SJCRH30 (cell line): ENCODE data around the gene IL13RA2. TPM values are rescaled to one million over a fixed set of nuclear protein-coding genes. Genes with fewer than 3 reads are reported as not detected.

Experiments used
- DNase-seq, 2 experiments: peaks; one replicate each; pipeline ENCODE4 v3.0.0-alpha.2; 2015 to 2020
- H3K27ac ChIP-seq: fragments of 250-450 bp; sonication (Bioruptor Pico); 2 replicates; pipeline ENCODE4 v1.5.1; 2020; ENCODE audit warnings: mild to moderate bottlenecking, moderate library complexity
- H3K27me3 ChIP-seq: fragments of 250-450 bp; sonication (Bioruptor Pico); 2 replicates; pipeline ENCODE4 v1.5.1; 2020; ENCODE audit warnings: mild to moderate bottlenecking, moderate library complexity
- H3K36me3 ChIP-seq: fragments of 250-450 bp; sonication (Bioruptor Pico); 2 replicates; pipeline ENCODE4 v1.5.1; 2020; ENCODE audit warnings: mild to moderate bottlenecking, moderate library complexity
- H3K4me1 ChIP-seq: fragments of 250-450 bp; sonication (Bioruptor Pico); 2 replicates; pipeline ENCODE4 v1.5.1; 2020; ENCODE audit warnings: mild to moderate bottlenecking, moderate library complexity
- H3K4me3 ChIP-seq: fragments of 250-450 bp; sonication (Bioruptor Pico); 2 replicates; pipeline ENCODE4 v1.5.1; 2020; ENCODE audit warnings: mild to moderate bottlenecking, moderate library complexity
- H3K9me3 ChIP-seq: fragments of 250-450 bp; sonication (Bioruptor Pico); replicated peaks from 2 replicates; pipeline ENCODE4 v1.5.1; 2020; ENCODE audit warnings: mild to moderate bottlenecking, moderate library complexity
- total RNA-seq: library from RNA; depleted of rRNA; stranded (reverse); fragments of >200 nt; shearing (Covaris generic); gene quantifications from 2 replicates; pipeline ENCODE4 v1.2.3, GENCODE V29; 2014; rRNA removed

The IL13RA2 gene
- not detected in 2 replicates for total RNA-seq

- Histone ChIP-seq H3K4me3 (no peak within 1 kb of the TSS), H3K36me3 (no peaks in the 10 kb centered on the region), H3K9me3 (no peaks in the 10 kb centered on the region), H3K4me1 (no peaks in the 10 kb centered on the region), H3K27ac (no peak within 1 kb of the TSS), H3K27me3 (no peaks in the 10 kb centered on the region; the same call in 1 of the 2 replicates)
- peak in 1 of 2 experiments; percentile 3 for DNase-seq
Observed at GRCh38 chrX:115017455-115017854, at the start of gene IL13RA2. IL13RA2 (minus strand) TSS chrX:115017616; CDS start chrX:115017269, 347 bp downstream.

GRCh38 chrX:115065304-115065703 is 47.9 kb upstream of the IL13RA2 start:
- Histone ChIP-seq H3K27me3 (no peaks in the 10 kb centered on the region), H3K4me3 (no peak overlapping the region), H3K27ac (no peak overlapping the region), H3K9me3 (no peaks in the 10 kb centered on the region; the same call in 1 of the 2 replicates), H3K4me1 (no peaks in the 10 kb centered on the region), H3K36me3 (no peaks in the 10 kb centered on the region)
- no peak for DNase-seq

- DNase-seq, result no peak
- Histone ChIP-seq H3K4me1 (no peaks in the 10 kb centered on the region), H3K27ac (no peak overlapping the region), H3K27me3 (no peaks in the 10 kb centered on the region), H3K9me3 (no peaks in the 10 kb centered on the region; the same call in 1 of the 2 replicates), H3K36me3 (no peaks in the 10 kb centered on the region), H3K4me3 (no peak overlapping the region)
Observed at GRCh38 chrX:115060013-115060412, 42.6 kb upstream of the IL13RA2 start.

- H3K9me3 ChIP-seq, result no peaks in the 10 kb centered on the region; the same call in 1 of the 2 replicates
- no peaks in the 10 kb centered on the region for H3K4me1 ChIP-seq
- DNase-seq, result peak in 1 of 2 experiments; percentile 13
- no peaks in the 10 kb centered on the region for H3K27me3 ChIP-seq
- H3K27ac ChIP-seq, result no peak overlapping the region
- H3K36me3 ChIP-seq, result no peaks in the 10 kb centered on the region
- no peak overlapping the region for H3K4me3 ChIP-seq
Observed at GRCh38 chrX:115058276-115058675, 40.9 kb upstream of the IL13RA2 start.

- Histone ChIP-seq H3K27me3 (no peaks in the 10 kb centered on the region), H3K9me3 (no peaks in the 10 kb centered on the region), H3K4me3 (no peak overlapping the region), H3K36me3 (no peaks in the 10 kb centered on the region), H3K4me1 (no peaks in the 10 kb centered on the region), H3K27ac (no peak overlapping the region)
- no peak for DNase-seq
Observed at GRCh38 chrX:115054876-115055275, 37.5 kb upstream of the IL13RA2 start.

GRCh38 chrX:115053223-115053622 is 35.8 kb upstream of the IL13RA2 start:
- no peak overlapping the region for H3K4me3 ChIP-seq
- DNase-seq, result no peak
- no peaks in the 10 kb centered on the region for H3K4me1 ChIP-seq
- no peak overlapping the region for H3K27ac ChIP-seq
- H3K36me3 ChIP-seq, result no peaks in the 10 kb centered on the region
- H3K27me3 ChIP-seq, result no peaks in the 10 kb centered on the region
- H3K9me3 ChIP-seq, result no peaks in the 10 kb centered on the region

GRCh38 chrX:115047715-115048114 is 30.3 kb upstream of the IL13RA2 start:
- no peak overlapping the region for H3K4me3 ChIP-seq
- H3K36me3 ChIP-seq, result no peaks in the 10 kb centered on the region
- DNase-seq, result no peak
- H3K27me3 ChIP-seq, result no peaks in the 10 kb centered on the region
- H3K9me3 ChIP-seq, result no peaks in the 10 kb centered on the region
- no peak overlapping the region for H3K27ac ChIP-seq
- no peaks in the 10 kb centered on the region for H3K4me1 ChIP-seq

GRCh38 chrX:115047181-115047580 is 29.8 kb upstream of the IL13RA2 start:
- no peaks in the 10 kb centered on the region for H3K4me1 ChIP-seq
- H3K4me3 ChIP-seq, result no peak overlapping the region
- H3K36me3 ChIP-seq, result no peaks in the 10 kb centered on the region
- H3K9me3 ChIP-seq, result no peaks in the 10 kb centered on the region
- no peaks in the 10 kb centered on the region for H3K27me3 ChIP-seq
- DNase-seq, result no peak
- no peak overlapping the region for H3K27ac ChIP-seq

GRCh38 chrX:115040417-115040816 is 23.0 kb upstream of the IL13RA2 start:
- Histone ChIP-seq H3K4me1 (no peaks in the 10 kb centered on the region), H3K4me3 (no peak overlapping the region), H3K27me3 (no peaks in the 10 kb centered on the region), H3K9me3 (no peaks in the 10 kb centered on the region), H3K27ac (no peak overlapping the region), H3K36me3 (no peaks in the 10 kb centered on the region)
- DNase-seq, result no peak

- Histone ChIP-seq H3K27me3 (no peaks in the 10 kb centered on the region), H3K36me3 (no peaks in the 10 kb centered on the region), H3K9me3 (no peaks in the 10 kb centered on the region), H3K4me1 (no peaks in the 10 kb centered on the region), H3K4me3 (no peak overlapping the region), H3K27ac (no peak overlapping the region)
- no peak for DNase-seq
Observed at GRCh38 chrX:115038406-115038805, 21.0 kb upstream of the IL13RA2 start.

GRCh38 chrX:115036029-115036428 is 18.6 kb upstream of the IL13RA2 start:
- H3K27me3 ChIP-seq, result no peaks in the 10 kb centered on the region
- no peak overlapping the region for H3K27ac ChIP-seq
- DNase-seq, result no peak
- no peaks in the 10 kb centered on the region for H3K4me1 ChIP-seq
- H3K36me3 ChIP-seq, result no peaks in the 10 kb centered on the region
- no peaks in the 10 kb centered on the region for H3K9me3 ChIP-seq
- H3K4me3 ChIP-seq, result no peak overlapping the region

- Histone ChIP-seq H3K36me3 (no peaks in the 10 kb centered on the region), H3K27me3 (no peaks in the 10 kb centered on the region), H3K9me3 (no peaks in the 10 kb centered on the region), H3K27ac (no peak overlapping the region), H3K4me1 (no peaks in the 10 kb centered on the region), H3K4me3 (no peak overlapping the region)
- DNase-seq, result no peak
Observed at GRCh38 chrX:115031989-115032388, 14.6 kb upstream of the IL13RA2 start.

GRCh38 chrX:115030625-115031024 is 13.2 kb upstream of the IL13RA2 start:
- Histone ChIP-seq H3K36me3 (no peaks in the 10 kb centered on the region), H3K27ac (no peak overlapping the region), H3K4me1 (no peaks in the 10 kb centered on the region), H3K27me3 (no peaks in the 10 kb centered on the region), H3K9me3 (no peaks in the 10 kb centered on the region), H3K4me3 (no peak overlapping the region)
- DNase-seq, result no peak

- H3K4me3 ChIP-seq, result no peak overlapping the region
- no peaks in the 10 kb centered on the region for H3K36me3 ChIP-seq
- no peak overlapping the region for H3K27ac ChIP-seq
Observed at GRCh38 chrX:115029869-115030570, 12.6 kb upstream of the IL13RA2 start.

GRCh38 chrX:115029440-115029839 is 12.0 kb upstream of the IL13RA2 start:
- no peak for DNase-seq
- Histone ChIP-seq H3K4me3 (no peak overlapping the region), H3K27me3 (no peaks in the 10 kb centered on the region), H3K36me3 (no peaks in the 10 kb centered on the region), H3K27ac (no peak overlapping the region), H3K9me3 (no peaks in the 10 kb centered on the region), H3K4me1 (no peaks in the 10 kb centered on the region)

More at GRCh38 chrX:115029869-115030570, 12.6 kb upstream of the IL13RA2 start:
- Histone ChIP-seq H3K27me3 (no peaks in the 10 kb centered on the region), H3K9me3 (no peaks in the 10 kb centered on the region), H3K4me1 (no peaks in the 10 kb centered on the region)
- DNase-seq, result no peak

- no peak overlapping the region for H3K27ac ChIP-seq
Observed at GRCh38 chrX:115023811-115024210, 6.4 kb upstream of the IL13RA2 start.

More at GRCh38 chrX:115023811-115024210, 6.4 kb upstream of the IL13RA2 start:
- no peaks in the 10 kb centered on the region for H3K36me3 ChIP-seq
- H3K27me3 ChIP-seq, result no peaks in the 10 kb centered on the region
- no peak overlapping the region for H3K4me3 ChIP-seq
- no peak for DNase-seq
- H3K4me1 ChIP-seq, result peaks cover 4% of the 10 kb centered on the region; the same call in 1 of the 2 replicates
- H3K9me3 ChIP-seq, result no peaks in the 10 kb centered on the region
